ENCODE results near the gene LCOR. TPM values are rescaled to one million over a fixed set of nuclear protein-coding genes. Genes with fewer than 3 reads are reported as not detected.

LCOR gene
- total and polyA plus RNA-seq, 2 of the 13 experiments (the other 11 are each of a cell fraction or from before 2014, with no cell fraction given): 12.4 to 23.7 TPM

DNA sequence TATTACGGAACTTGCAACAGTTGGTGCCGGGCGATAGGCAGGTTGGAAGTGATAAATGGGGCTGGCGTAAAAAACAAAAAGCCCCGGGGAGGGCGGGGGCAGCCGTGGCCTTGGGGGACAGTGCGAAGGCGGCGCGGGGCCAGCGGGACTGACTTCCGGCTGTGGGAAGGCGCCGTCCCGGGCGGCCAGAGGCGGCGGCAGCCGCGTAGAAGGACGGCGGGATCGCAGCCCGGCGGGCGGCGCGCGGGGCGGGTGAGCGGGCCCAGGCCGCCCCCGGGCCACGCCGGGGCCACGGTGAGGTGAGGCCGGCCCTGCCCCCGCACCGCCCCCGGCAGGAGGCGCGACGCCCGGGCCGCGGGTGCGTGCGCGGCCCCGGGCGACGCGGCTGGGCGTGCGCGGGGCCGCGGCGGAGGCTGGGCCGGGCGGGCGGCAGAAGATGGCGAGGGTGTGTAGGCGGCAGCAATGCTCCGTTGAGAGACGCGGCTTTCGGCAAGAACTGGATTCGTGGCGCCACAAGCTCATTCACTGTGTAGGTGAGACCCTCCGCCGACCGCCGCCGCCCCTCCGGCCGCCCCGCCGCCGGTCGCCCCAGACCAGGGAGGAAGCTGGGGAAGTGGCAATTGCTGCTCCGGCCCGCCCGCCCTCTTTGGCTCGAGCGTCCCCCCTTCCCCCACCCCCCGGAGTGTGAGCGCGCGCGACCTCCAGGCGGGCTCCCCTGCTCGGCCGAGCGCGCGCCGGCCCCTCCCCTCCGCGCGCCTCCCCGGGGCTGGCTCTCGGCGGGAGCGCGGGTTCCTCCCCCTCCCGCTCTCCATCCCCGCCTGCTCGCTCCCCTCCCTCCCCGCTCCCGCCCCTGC, at the start of gene LCOR (continued):
- peak; percentile 12; the same call in 1 of the 2 replicates for TF ChIP-seq ZNF441 (CRISPR knock-in tag; IDR thresholded peaks at IDR 0.05; ENCODE audit: borderline replicate concordance)
- TF ChIP-seq, protein P1, sequence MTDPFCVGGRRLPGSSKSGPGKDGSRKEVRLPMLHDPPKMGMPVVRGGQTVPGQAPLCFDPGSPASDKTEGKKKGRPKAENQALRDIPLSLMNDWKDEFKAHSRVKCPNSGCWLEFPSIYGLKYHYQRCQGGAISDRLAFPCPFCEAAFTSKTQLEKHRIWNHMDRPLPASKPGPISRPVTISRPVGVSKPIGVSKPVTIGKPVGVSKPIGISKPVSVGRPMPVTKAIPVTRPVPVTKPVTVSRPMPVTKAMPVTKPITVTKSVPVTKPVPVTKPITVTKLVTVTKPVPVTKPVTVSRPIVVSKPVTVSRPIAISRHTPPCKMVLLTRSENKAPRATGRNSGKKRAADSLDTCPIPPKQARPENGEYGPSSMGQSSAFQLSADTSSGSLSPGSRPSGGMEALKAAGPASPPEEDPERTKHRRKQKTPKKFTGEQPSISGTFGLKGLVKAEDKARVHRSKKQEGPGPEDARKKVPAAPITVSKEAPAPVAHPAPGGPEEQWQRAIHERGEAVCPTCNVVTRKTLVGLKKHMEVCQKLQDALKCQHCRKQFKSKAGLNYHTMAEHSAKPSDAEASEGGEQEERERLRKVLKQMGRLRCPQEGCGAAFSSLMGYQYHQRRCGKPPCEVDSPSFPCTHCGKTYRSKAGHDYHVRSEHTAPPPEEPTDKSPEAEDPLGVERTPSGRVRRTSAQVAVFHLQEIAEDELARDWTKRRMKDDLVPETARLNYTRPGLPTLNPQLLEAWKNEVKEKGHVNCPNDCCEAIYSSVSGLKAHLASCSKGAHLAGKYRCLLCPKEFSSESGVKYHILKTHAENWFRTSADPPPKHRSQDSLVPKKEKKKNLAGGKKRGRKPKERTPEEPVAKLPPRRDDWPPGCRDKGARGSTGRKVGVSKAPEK (CRISPR knock-in tag; IDR thresholded peaks at IDR 0.05; ENCODE audit: borderline replicate concordance): no peak
- TF ChIP-seq ZKSCAN8 (CRISPR knock-in tag; IDR thresholded peaks at IDR 0.05; ENCODE audit: borderline replicate concordance): no peak
- TF ChIP-seq SP4 (CRISPR knock-in tag; IDR thresholded peaks at IDR 0.05): peak; percentile 40; the same call in 1 of the 2 replicates
- TF ChIP-seq TMF1 (CRISPR knock-in tag; IDR thresholded peaks at IDR 0.05; ENCODE audit: low read depth): 0 out of 2 replicates have a peak, but pooled peaks have one; percentile 13
- TF ChIP-seq POLR2A (IDR thresholded peaks at IDR 0.05; ENCODE audit: insufficient read depth in 1 of 2, low read depth in 2 of 2, low read length in 2 of 2): peak; percentile 75 to 90
- TF ChIP-seq ZC3H4 (CRISPR knock-in tag; IDR thresholded peaks at IDR 0.05; ENCODE audit: borderline replicate concordance): no peak
- no peak; the same call in 1 of the 2 replicates for TF ChIP-seq ZNF761 (CRISPR knock-in tag; conservative IDR thresholded peaks at IDR 0.05)
- TF ChIP-seq, protein P2, sequence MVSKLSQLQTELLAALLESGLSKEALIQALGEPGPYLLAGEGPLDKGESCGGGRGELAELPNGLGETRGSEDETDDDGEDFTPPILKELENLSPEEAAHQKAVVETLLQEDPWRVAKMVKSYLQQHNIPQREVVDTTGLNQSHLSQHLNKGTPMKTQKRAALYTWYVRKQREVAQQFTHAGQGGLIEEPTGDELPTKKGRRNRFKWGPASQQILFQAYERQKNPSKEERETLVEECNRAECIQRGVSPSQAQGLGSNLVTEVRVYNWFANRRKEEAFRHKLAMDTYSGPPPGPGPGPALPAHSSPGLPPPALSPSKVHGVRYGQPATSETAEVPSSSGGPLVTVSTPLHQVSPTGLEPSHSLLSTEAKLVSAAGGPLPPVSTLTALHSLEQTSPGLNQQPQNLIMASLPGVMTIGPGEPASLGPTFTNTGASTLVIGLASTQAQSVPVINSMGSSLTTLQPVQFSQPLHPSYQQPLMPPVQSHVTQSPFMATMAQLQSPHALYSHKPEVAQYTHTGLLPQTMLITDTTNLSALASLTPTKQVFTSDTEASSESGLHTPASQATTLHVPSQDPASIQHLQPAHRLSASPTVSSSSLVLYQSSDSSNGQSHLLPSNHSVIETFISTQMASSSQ (IDR thresholded peaks at IDR 0.05; ENCODE audit: low read depth): no peak
- TF ChIP-seq, protein P2 (CRISPR knock-in tag; IDR thresholded peaks at IDR 0.05; ENCODE audit: borderline replicate concordance): no peak
- no peak for TF ChIP-seq SP140L (CRISPR knock-in tag; IDR thresholded peaks at IDR 0.05; ENCODE audit: borderline replicate concordance)
- no peak for TF ChIP-seq SP1 (IDR thresholded peaks at IDR 0.05)
- TF ChIP-seq SP1 (CRISPR knock-in tag; IDR thresholded peaks at IDR 0.05): 0 out of 2 replicates have a peak, but pooled peaks have one; percentile 14
- peak; percentile 30; the same call in 1 of the 2 replicates for TF ChIP-seq RBFOX2 (IDR thresholded peaks at IDR 0.05; ENCODE audit: low read depth, low read length)
- TF ChIP-seq, protein P3, sequence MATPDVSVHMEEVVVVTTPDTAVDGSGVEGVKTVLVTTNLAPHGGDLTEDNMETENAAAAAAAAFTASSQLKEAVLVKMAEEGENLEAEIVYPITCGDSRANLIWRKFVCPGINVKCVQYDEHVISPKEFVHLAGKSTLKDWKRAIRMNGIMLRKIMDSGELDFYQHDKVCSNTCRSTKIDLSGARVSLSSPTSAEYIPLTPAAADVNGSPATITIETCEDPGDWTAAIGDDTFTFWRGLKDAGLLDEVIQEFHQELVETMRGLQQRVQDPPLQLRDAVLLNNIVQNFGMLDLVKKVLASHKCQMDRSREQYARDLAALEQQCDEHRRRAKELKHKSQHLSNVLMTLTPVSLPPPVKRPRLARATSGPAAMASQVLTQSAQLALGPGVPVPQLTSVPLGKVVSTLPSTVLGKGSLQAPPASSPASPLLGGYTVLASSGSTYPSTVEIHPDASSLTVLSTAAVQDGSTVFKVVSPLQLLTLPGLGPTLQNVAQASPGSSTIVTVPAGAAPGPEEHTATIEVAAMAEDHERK (CRISPR knock-in tag; IDR thresholded peaks at IDR 0.05; ENCODE audit: low read depth): peak; percentile 54
- no peak for TF ChIP-seq TARDBP (CRISPR knock-in tag; IDR thresholded peaks at IDR 0.05)
- 0 out of 2 replicates have a peak, but pooled peaks have one; percentile 6 for TF ChIP-seq ZNF543 (CRISPR knock-in tag; IDR thresholded peaks at IDR 0.05)
- TF ChIP-seq, protein P4, sequence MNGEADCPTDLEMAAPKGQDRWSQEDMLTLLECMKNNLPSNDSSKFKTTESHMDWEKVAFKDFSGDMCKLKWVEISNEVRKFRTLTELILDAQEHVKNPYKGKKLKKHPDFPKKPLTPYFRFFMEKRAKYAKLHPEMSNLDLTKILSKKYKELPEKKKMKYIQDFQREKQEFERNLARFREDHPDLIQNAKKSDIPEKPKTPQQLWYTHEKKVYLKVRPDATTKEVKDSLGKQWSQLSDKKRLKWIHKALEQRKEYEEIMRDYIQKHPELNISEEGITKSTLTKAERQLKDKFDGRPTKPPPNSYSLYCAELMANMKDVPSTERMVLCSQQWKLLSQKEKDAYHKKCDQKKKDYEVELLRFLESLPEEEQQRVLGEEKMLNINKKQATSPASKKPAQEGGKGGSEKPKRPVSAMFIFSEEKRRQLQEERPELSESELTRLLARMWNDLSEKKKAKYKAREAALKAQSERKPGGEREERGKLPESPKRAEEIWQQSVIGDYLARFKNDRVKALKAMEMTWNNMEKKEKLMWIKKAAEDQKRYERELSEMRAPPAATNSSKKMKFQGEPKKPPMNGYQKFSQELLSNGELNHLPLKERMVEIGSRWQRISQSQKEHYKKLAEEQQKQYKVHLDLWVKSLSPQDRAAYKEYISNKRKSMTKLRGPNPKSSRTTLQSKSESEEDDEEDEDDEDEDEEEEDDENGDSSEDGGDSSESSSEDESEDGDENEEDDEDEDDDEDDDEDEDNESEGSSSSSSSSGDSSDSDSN (CRISPR knock-in tag; IDR thresholded peaks at IDR 0.05): peak; percentile 22; the same call in 1 of the 2 replicates
- no peak for TF ChIP-seq DMAP1 (CRISPR knock-in tag; IDR thresholded peaks at IDR 0.05)
